HepG2 (cell line): ENCODE results near the gene TRIM28. TPM values are rescaled to one million over a fixed set of nuclear protein-coding genes. Genes with fewer than 3 reads are reported as not detected.

Experiments
- ARHGAP35 ChIP-seq: sonication (generic); formaldehyde crosslinking; IDR thresholded peaks from 2 replicates; pipeline ENCODE4 v1.9.0; 2022; ENCODE audit warnings: mild to moderate bottlenecking, inconsistent platforms, moderate library complexity, missing genetic modification reagents, borderline replicate concordance
- BRCA1 ChIP-seq: sonication (generic); formaldehyde crosslinking; IDR thresholded peaks from 2 replicates; pipeline ENCODE4 v1.4.0; 2020; ENCODE audit warnings: missing genetic modification reagents
- EED ChIP-seq: sonication (generic); formaldehyde crosslinking; IDR thresholded peaks from 2 replicates; pipeline ENCODE4 v1.5.0; 2020; ENCODE audit warnings: mild to moderate bottlenecking, missing genetic modification reagents
- ELF1 ChIP-seq: sonication (generic); formaldehyde crosslinking; IDR thresholded peaks from 2 replicates; pipeline ENCODE4 v1.4.0; 2020; ENCODE audit warnings: missing genetic modification reagents
- JUND ChIP-seq: sonication (generic); formaldehyde crosslinking; IDR thresholded peaks from 2 replicates; pipeline ENCODE4 v1.8.0; 2022; ENCODE audit warnings: mild to moderate bottlenecking, missing genetic modification reagents
- KDM2A ChIP-seq: sonication (generic); formaldehyde crosslinking; IDR thresholded peaks from 2 replicates; pipeline ENCODE4 v1.4.0; 2020; ENCODE audit warnings: low read depth, missing genetic modification reagents, borderline replicate concordance
- NFKBIZ ChIP-seq: IDR thresholded peaks from 2 replicates; pipeline ENCODE4 v1.6.1; 2018; ENCODE audit warnings: missing genetic modification reagents, missing compliant biosample characterization
- NR1H2 ChIP-seq: sonication (generic); formaldehyde crosslinking; IDR thresholded peaks from 2 replicates; pipeline ENCODE4 v1.8.1; 2022; ENCODE audit warnings: low read depth, missing genetic modification reagents, borderline replicate concordance
- PTBP1 ChIP-seq: fragments of 200-400 bp; formaldehyde crosslinking; IDR thresholded peaks from 2 replicates; pipeline ENCODE4 v1.6.1; 2018; ENCODE audit warnings: low read length, low read depth; ENCODE audit not compliant: poor library complexity, severe bottlenecking
- RBM39 ChIP-seq: fragments of 200-400 bp; formaldehyde crosslinking; IDR thresholded peaks from one replicate; pipeline ENCODE4 v1.6.1; 2018; ENCODE audit warnings: antibody characterized with exemption, mild to moderate bottlenecking, low read depth, low read length; ENCODE audit not compliant: poor library complexity, severe bottlenecking
- REPIN1 ChIP-seq: sonication (generic); formaldehyde crosslinking; IDR thresholded peaks from 2 replicates; pipeline ENCODE4 v1.8.0; 2022; ENCODE audit warnings: missing genetic modification reagents, low read depth, mild to moderate bottlenecking, borderline replicate concordance
- REXO4 ChIP-seq: sonication (generic); formaldehyde crosslinking; IDR thresholded peaks from 2 replicates; pipeline ENCODE4 v1.8.0; 2022; ENCODE audit warnings: missing genetic modification reagents, mild to moderate bottlenecking, borderline replicate concordance
- RFXAP ChIP-seq: sonication (generic); formaldehyde crosslinking; IDR thresholded peaks from 2 replicates; pipeline ENCODE4 v1.4.0; 2020; ENCODE audit warnings: missing genetic modification reagents, borderline replicate concordance
- SKI ChIP-seq: fragments of 450-650 bp; IDR thresholded peaks from one replicate; pipeline ENCODE4 v1.6.1; 2018; ENCODE audit warnings: mild to moderate bottlenecking; ENCODE audit not compliant: partially characterized antibody
- TBP ChIP-seq: sonication (generic); formaldehyde crosslinking; IDR thresholded peaks from 2 replicates; pipeline ENCODE4 v1.5.0; 2020; ENCODE audit warnings: missing genetic modification reagents
- TOE1 ChIP-seq: sonication (generic); formaldehyde crosslinking; IDR thresholded peaks from 2 replicates; pipeline ENCODE4 v1.4.0; 2020; ENCODE audit warnings: mild to moderate bottlenecking, missing genetic modification reagents
- TOPORS ChIP-seq: sonication (generic); formaldehyde crosslinking; IDR thresholded peaks from 2 replicates; pipeline ENCODE4 v1.8.0; 2023; ENCODE audit warnings: mild to moderate bottlenecking, missing genetic modification reagents
- ZBTB21 ChIP-seq: sonication (generic); formaldehyde crosslinking; IDR thresholded peaks from 2 replicates; pipeline ENCODE4 v1.4.0; 2020; ENCODE audit warnings: missing genetic modification reagents
- ZKSCAN5 ChIP-seq: sonication (generic); formaldehyde crosslinking; IDR thresholded peaks from 2 replicates; pipeline ENCODE4 v1.5.1; 2020; ENCODE audit warnings: mild to moderate bottlenecking, missing genetic modification reagents
- ZNF160 ChIP-seq: sonication (generic); formaldehyde crosslinking; IDR thresholded peaks from 2 replicates; pipeline ENCODE4 v1.8.0; 2022; ENCODE audit warnings: mild to moderate bottlenecking, inconsistent platforms, missing genetic modification reagents
- ZNF329 ChIP-seq: sonication (generic); formaldehyde crosslinking; IDR thresholded peaks from 2 replicates; pipeline ENCODE4 v1.9.0; 2021; ENCODE audit warnings: low read depth, mild to moderate bottlenecking, missing genetic modification reagents
- ZNF33B ChIP-seq: sonication (generic); formaldehyde crosslinking; IDR thresholded peaks from 2 replicates; pipeline ENCODE4 v1.5.1; 2020; ENCODE audit warnings: mild to moderate bottlenecking, missing genetic modification reagents
- ZNF343 ChIP-seq: sonication (generic); formaldehyde crosslinking; IDR thresholded peaks from 2 replicates; pipeline ENCODE4 v1.4.0; 2020; ENCODE audit warnings: mild to moderate bottlenecking, missing genetic modification reagents
- ZNF367 ChIP-seq: sonication (generic); formaldehyde crosslinking; IDR thresholded peaks from 2 replicates; pipeline ENCODE4 v1.4.0; 2020; ENCODE audit warnings: missing genetic modification reagents, borderline replicate concordance
- ZNF510 ChIP-seq: sonication (generic); formaldehyde crosslinking; IDR thresholded peaks from 2 replicates; pipeline ENCODE4 v1.4.0; 2020; ENCODE audit warnings: low read depth, mild to moderate bottlenecking, missing genetic modification reagents
- ZNF598 ChIP-seq: sonication (generic); formaldehyde crosslinking; IDR thresholded peaks from 2 replicates; pipeline ENCODE4 v1.5.1; 2020; ENCODE audit warnings: mild to moderate bottlenecking, missing genetic modification reagents, borderline replicate concordance
- ZNF713 ChIP-seq: sonication (generic); formaldehyde crosslinking; IDR thresholded peaks from 2 replicates; pipeline ENCODE4 v1.4.0; 2020; ENCODE audit warnings: mild to moderate bottlenecking, missing genetic modification reagents
- ZNF75D ChIP-seq: sonication (generic); formaldehyde crosslinking; IDR thresholded peaks from 2 replicates; pipeline ENCODE4 v1.8.1; 2023; ENCODE audit warnings: missing genetic modification reagents, mild to moderate bottlenecking, borderline replicate concordance
- polyA plus RNA-seq, 8 experiments: library from polyadenylated mRNA; depleted of rRNA in 3 of 8; stranded (reverse) in 7 of 8; unstranded in 1 of 8; fragments of >200 nt; fragmentation: Illumina TruSeq in 4 of 8; extraction: Trizol in 4 of 8; gene quantifications; 2 replicates each; pipeline versions ENCODE4 v1.2.1 to v1.2.3, GENCODE V29; 2011 to 2016; ENCODE audit warnings: low read depth in 4 of 8, missing spikeins in 1 of 8, mixed read lengths in 1 of 8; ENCODE audit not compliant: insufficient read depth in 1 of 8
- total RNA-seq, 5 experiments: library from RNA; depleted of rRNA; stranded (reverse); fragments of >200 nt; fragmentation: Illumina TruSeq; extraction: Trizol; gene quantifications; 2 replicates each; pipeline ENCODE4 v1.2.3, GENCODE V29; 2016; ENCODE audit warnings: low read depth in 1 of 5
- TF ChIP-seq, protein P1 (sequence below): IDR thresholded peaks from 2 replicates; pipeline ENCODE4 v1.6.1; 2012; ENCODE audit warnings: low read depth, low read length, improper control_type of control experiment
- TF ChIP-seq, protein P2 (sequence below): sonication (generic); formaldehyde crosslinking; IDR thresholded peaks from 2 replicates; pipeline ENCODE4 v1.5.0; 2020; ENCODE audit warnings: missing genetic modification reagents, mild to moderate bottlenecking, borderline replicate concordance

TRIM28 gene
- total and polyA plus RNA-seq, 2 of the 13 experiments (the other 11 are each of a cell fraction or from before 2014, with no cell fraction given): 361 to 439 TPM

GRCh38 chr19:58558623-58559274 is 14.9 kb downstream of the TRIM28 start (continued):
- TF ChIP-seq ZNF343 (peak; percentile 72; the same call in 1 of the 2 replicates), ZNF75D (CRISPR knock-in tag) (no peak), ZNF367 (CRISPR knock-in tag) (peak; percentile 77; the same call in 1 of the 2 replicates), RBM39 (peak; percentile 89), ARHGAP35 (CRISPR knock-in tag) (peak; percentile 62), KDM2A (CRISPR knock-in tag) (peak; percentile 59; the same call in 1 of the 2 replicates), BRCA1 (CRISPR knock-in tag) (peak; percentile 84; the same call in 1 of the 2 replicates), TBP (CRISPR knock-in tag) (no peak), RFXAP (CRISPR knock-in tag) (peak; percentile 82), SKI (no peak), ZNF160 (CRISPR knock-in tag) (0 out of 2 replicates have a peak, but pooled peaks have one; percentile 25), ZNF713 (peak; percentile 91; the same call in 1 of the 2 replicates), NFKBIZ (CRISPR knock-in tag) (0 out of 2 replicates have a peak, but pooled peaks have one; percentile 38), ZNF33B (CRISPR knock-in tag) (no peak; the same call in 1 of the 2 replicates), REPIN1 (CRISPR knock-in tag) (peak; percentile 40), JUND (no peak), TOPORS (no peak), ZNF510 (CRISPR knock-in tag) (no peak; the same call in 1 of the 2 replicates), ELF1 (CRISPR knock-in tag) (peak; percentile 79), ZNF598 (CRISPR knock-in tag) (0 out of 2 replicates have a peak, but pooled peaks have one; percentile 15), REXO4 (no peak), TOE1 (CRISPR knock-in tag) (no peak; the same call in 1 of the 2 replicates), NR1H2 (CRISPR knock-in tag) (no peak), ZBTB21 (CRISPR knock-in tag) (peak; percentile 30; the same call in 1 of the 2 replicates), ZNF329 (peak; percentile 80; the same call in 1 of the 2 replicates), EED (CRISPR knock-in tag) (no peak), ZKSCAN5 (CRISPR knock-in tag) (no peak), PTBP1 (no peak)
- TF ChIP-seq, protein P1, sequence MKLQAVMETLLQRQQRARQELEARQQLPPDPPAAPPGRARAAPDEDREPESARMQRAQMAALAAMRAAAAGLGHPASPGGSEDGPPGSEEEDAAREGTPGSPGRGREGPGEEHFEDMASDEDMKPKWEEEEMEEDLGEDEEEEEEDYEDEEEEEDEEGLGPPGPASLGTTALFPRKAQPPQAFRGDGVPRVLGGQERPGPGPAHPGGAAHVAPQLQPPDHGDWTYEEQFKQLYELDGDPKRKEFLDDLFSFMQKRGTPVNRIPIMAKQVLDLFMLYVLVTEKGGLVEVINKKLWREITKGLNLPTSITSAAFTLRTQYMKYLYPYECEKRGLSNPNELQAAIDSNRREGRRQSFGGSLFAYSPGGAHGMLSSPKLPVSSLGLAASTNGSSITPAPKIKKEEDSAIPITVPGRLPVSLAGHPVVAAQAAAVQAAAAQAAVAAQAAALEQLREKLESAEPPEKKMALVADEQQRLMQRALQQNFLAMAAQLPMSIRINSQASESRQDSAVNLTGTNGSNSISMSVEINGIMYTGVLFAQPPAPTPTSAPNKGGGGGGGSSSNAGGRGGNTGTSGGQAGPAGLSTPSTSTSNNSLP: no peak
- TF ChIP-seq, protein P2, sequence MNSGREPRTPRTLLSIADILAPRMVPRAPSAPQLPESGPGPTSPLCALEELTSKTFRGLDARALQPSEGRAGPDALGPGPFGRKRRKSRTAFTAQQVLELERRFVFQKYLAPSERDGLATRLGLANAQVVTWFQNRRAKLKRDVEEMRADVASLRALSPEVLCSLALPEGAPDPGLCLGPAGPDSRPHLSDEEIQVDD (CRISPR knock-in tag): 0 out of 2 replicates have a peak, but pooled peaks have one; percentile 34
